ENCODE measurements around the gene NBEAL1.

The NBEAL1 gene

GRCh38 chr2:203175371-203175770 lies 160.7 kb downstream of the NBEAL1 start:
- no peak overlapping the region for H3K4me3 ChIP-seq (ENCODE audit: low read depth, low read length)
- peaks cover 4 to 13% of the 10 kb centered on the region in 2 experiments; a peak in 2 of 3 replicates for H3K36me3 ChIP-seq (ENCODE audit: control insufficient read depth in 2 of 2, insufficient read depth in 1 of 2, low read length in 2 of 2)
- POLR2A ChIA-PET = no interaction called here
- CTCF ChIA-PET = interaction anchor here (0.7 kb wide), 1 partner anchor 587 kb away, joined by 3 read pairs; no protein-coding TSS in a partner anchor
- TF ChIP-seq ZNF184 (tag by site-specific recombination; IDR thresholded peaks at IDR 0.05) (no peak), GFI1B (tag by site-specific recombination; IDR thresholded peaks at IDR 0.05) (no peak), ZBTB17 (tag by site-specific recombination; IDR thresholded peaks at IDR 0.05) (no peak), MZF1 (tag by site-specific recombination; IDR thresholded peaks at IDR 0.05; ENCODE audit: borderline replicate concordance) (no peak), AEBP2 (tag by site-specific recombination; IDR thresholded peaks at IDR 0.05; ENCODE audit: borderline replicate concordance) (no peak), ZNF23 (tag by site-specific recombination; IDR thresholded peaks at IDR 0.05; ENCODE audit: borderline replicate concordance) (no peak), MEIS1 (CRISPR knock-in tag; IDR thresholded peaks at IDR 0.05; ENCODE audit: borderline replicate concordance) (no peak), WT1 (tag by site-specific recombination; IDR thresholded peaks at IDR 0.05) (no peak), ZNF138 (tag by site-specific recombination; IDR thresholded peaks at IDR 0.05; ENCODE audit: borderline replicate concordance) (no peak), ZNF26 (tag by site-specific recombination; IDR thresholded peaks at IDR 0.05) (no peak), ZBTB8A (tag by site-specific recombination; IDR thresholded peaks at IDR 0.05) (no peak), ZNF132 (tag by site-specific recombination; IDR thresholded peaks at IDR 0.05; ENCODE audit: borderline replicate concordance) (no peak), ZNF670 (tag by site-specific recombination; IDR thresholded peaks at IDR 0.05; ENCODE audit: low read depth) (no peak)
- H3K9me3 ChIP-seq (ENCODE audit: control insufficient read depth, insufficient read depth, low read depth, low read length) = no peaks in the 10 kb centered on the region
- H3K27ac ChIP-seq (ENCODE audit: extremely low read depth, low read depth, low read length) = no peak overlapping the region
- no peaks in the 10 kb centered on the region for H3K4me1 ChIP-seq (ENCODE audit: control insufficient read depth, insufficient read depth, low read length)

- H3K4me3 ChIP-seq (ENCODE audit: low read depth, low read length) = no peak overlapping the region
- H3K9me3 ChIP-seq (ENCODE audit: control insufficient read depth, insufficient read depth, low read depth, low read length) = no peaks in the 10 kb centered on the region
- H3K36me3 ChIP-seq (ENCODE audit: control insufficient read depth in 2 of 2, insufficient read depth in 1 of 2, low read length in 2 of 2) = peaks cover 4 to 25% of the 10 kb centered on the region in 2 experiments; a peak in 2 of 3 replicates
- ChIA-PET POLR2A (no interaction called here), CTCF (interaction anchor here (0.5 kb wide), 1 partner anchor 634 kb away, joined by 3 read pairs; no protein-coding TSS in a partner anchor)
- H3K27ac ChIP-seq (ENCODE audit: extremely low read depth, low read depth, low read length) = no peak overlapping the region
- no peaks in the 10 kb centered on the region for H3K4me1 ChIP-seq (ENCODE audit: control insufficient read depth, insufficient read depth, low read length)
- no peak for TF ChIP-seq ZNF211 (tag by site-specific recombination; IDR thresholded peaks at IDR 0.05; ENCODE audit: low read depth)
- no peak for TF ChIP-seq ZNF473 (tag by site-specific recombination; IDR thresholded peaks at IDR 0.05)
- no peak for TF ChIP-seq ZBTB17 (tag by site-specific recombination; IDR thresholded peaks at IDR 0.05)
- TF ChIP-seq ZNF792 (tag by site-specific recombination; IDR thresholded peaks at IDR 0.05) = no peak
- no peak for TF ChIP-seq ZNF416 (tag by site-specific recombination; IDR thresholded peaks at IDR 0.05)
- TF ChIP-seq MEIS1 (CRISPR knock-in tag; IDR thresholded peaks at IDR 0.05; ENCODE audit: borderline replicate concordance) = no peak
- TF ChIP-seq ZNF391 (tag by site-specific recombination; IDR thresholded peaks at IDR 0.05; ENCODE audit: borderline replicate concordance, low read depth) = no peak
- no peak for TF ChIP-seq TSHZ1 (tag by site-specific recombination; IDR thresholded peaks at IDR 0.05; ENCODE audit: borderline replicate concordance)
- no peak for TF ChIP-seq ZBTB1 (tag by site-specific recombination; IDR thresholded peaks at IDR 0.05)
- no peak for TF ChIP-seq ZNF560 (tag by site-specific recombination; IDR thresholded peaks at IDR 0.05; ENCODE audit: borderline replicate concordance)
- TF ChIP-seq ZNF610 (tag by site-specific recombination; IDR thresholded peaks at IDR 0.05; ENCODE audit: borderline replicate concordance) = no peak
- TF ChIP-seq ZNF645 (tag by site-specific recombination; IDR thresholded peaks at IDR 0.05) = no peak
- no peak for TF ChIP-seq ZNF548 (tag by site-specific recombination; IDR thresholded peaks at IDR 0.05)
- no peak for TF ChIP-seq OSR2 (tag by site-specific recombination; IDR thresholded peaks at IDR 0.05)
- TF ChIP-seq PBX3 (CRISPR knock-in tag; IDR thresholded peaks at IDR 0.05) = no peak
- no peak for TF ChIP-seq GLIS2 (tag by site-specific recombination; IDR thresholded peaks at IDR 0.05)
- no peak for TF ChIP-seq ZNF302 (tag by site-specific recombination; IDR thresholded peaks at IDR 0.05; ENCODE audit: low read depth)
Measured at GRCh38 chr2:203177361-203177760, 162.7 kb downstream of the NBEAL1 start.
